Panc1 (cell line): ENCODE measurements around the gene CTAG2.
"Not testable (repeated sequence)": the region's sequence is repeated elsewhere in the genome, so short reads cannot be mapped to it uniquely, and the experiment has no call there.

ENCODE experiments used
- POLR2AphosphoS5 ChIP-seq: IDR thresholded peaks from 2 replicates; pipeline ENCODE4 v1.6.1; 2012; ENCODE audit warnings: mild to moderate bottlenecking, low read depth, low read length, moderate library complexity
- TCF7L2 ChIP-seq: IDR thresholded peaks from 2 replicates; pipeline ENCODE4 v1.6.1; 2011; ENCODE audit warnings: mild to moderate bottlenecking, low read depth, low read length, inconsistent platforms
- TF ChIP-seq, protein P1 (sequence below): fragments of 450-650 bp; IDR thresholded peaks from 2 replicates; pipeline ENCODE4 v1.5.1; 2017; ENCODE audit warnings: mild to moderate bottlenecking
- TF ChIP-seq, protein P2 (sequence below), 2 experiments: IDR thresholded peaks; 2 replicates each; pipeline ENCODE4 v1.6.1; 2011 to 2012; ENCODE audit warnings: low read depth in 2 of 2, control low read depth in 1 of 2, low read length in 1 of 2, mild to moderate bottlenecking in 1 of 2, moderate library complexity in 1 of 2; ENCODE audit not compliant: insufficient read depth in 1 of 2

DNA sequence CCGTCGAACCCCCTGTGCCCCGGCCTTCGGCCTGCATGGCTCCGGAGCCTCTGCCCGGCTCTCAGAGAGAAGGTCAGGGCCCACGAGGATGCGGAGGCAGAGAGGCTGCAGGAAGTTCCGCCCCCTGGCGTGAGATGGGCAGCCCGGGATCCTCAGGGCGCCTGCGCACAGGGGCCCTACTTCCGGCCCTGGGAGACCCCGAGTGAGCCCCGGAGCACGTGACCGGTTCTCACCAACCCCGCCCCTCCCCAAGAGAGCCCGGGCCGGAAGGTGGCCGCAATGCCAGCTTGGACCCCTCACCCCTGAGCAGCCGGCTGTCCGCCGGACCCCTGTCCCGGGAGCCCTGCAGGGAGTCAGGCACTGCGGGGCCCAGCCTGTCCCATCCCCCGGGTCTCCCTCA is 34.2 kb downstream of the CTAG2 start, which contains the start of gene CTAG1B:
- TF ChIP-seq, protein P1, sequence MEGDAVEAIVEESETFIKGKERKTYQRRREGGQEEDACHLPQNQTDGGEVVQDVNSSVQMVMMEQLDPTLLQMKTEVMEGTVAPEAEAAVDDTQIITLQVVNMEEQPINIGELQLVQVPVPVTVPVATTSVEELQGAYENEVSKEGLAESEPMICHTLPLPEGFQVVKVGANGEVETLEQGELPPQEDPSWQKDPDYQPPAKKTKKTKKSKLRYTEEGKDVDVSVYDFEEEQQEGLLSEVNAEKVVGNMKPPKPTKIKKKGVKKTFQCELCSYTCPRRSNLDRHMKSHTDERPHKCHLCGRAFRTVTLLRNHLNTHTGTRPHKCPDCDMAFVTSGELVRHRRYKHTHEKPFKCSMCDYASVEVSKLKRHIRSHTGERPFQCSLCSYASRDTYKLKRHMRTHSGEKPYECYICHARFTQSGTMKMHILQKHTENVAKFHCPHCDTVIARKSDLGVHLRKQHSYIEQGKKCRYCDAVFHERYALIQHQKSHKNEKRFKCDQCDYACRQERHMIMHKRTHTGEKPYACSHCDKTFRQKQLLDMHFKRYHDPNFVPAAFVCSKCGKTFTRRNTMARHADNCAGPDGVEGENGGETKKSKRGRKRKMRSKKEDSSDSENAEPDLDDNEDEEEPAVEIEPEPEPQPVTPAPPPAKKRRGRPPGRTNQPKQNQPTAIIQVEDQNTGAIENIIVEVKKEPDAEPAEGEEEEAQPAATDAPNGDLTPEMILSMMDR: not testable (repeated sequence)
- TF ChIP-seq POLR2AphosphoS5, TCF7L2: not testable (repeated sequence)
- TF ChIP-seq, protein P2, sequence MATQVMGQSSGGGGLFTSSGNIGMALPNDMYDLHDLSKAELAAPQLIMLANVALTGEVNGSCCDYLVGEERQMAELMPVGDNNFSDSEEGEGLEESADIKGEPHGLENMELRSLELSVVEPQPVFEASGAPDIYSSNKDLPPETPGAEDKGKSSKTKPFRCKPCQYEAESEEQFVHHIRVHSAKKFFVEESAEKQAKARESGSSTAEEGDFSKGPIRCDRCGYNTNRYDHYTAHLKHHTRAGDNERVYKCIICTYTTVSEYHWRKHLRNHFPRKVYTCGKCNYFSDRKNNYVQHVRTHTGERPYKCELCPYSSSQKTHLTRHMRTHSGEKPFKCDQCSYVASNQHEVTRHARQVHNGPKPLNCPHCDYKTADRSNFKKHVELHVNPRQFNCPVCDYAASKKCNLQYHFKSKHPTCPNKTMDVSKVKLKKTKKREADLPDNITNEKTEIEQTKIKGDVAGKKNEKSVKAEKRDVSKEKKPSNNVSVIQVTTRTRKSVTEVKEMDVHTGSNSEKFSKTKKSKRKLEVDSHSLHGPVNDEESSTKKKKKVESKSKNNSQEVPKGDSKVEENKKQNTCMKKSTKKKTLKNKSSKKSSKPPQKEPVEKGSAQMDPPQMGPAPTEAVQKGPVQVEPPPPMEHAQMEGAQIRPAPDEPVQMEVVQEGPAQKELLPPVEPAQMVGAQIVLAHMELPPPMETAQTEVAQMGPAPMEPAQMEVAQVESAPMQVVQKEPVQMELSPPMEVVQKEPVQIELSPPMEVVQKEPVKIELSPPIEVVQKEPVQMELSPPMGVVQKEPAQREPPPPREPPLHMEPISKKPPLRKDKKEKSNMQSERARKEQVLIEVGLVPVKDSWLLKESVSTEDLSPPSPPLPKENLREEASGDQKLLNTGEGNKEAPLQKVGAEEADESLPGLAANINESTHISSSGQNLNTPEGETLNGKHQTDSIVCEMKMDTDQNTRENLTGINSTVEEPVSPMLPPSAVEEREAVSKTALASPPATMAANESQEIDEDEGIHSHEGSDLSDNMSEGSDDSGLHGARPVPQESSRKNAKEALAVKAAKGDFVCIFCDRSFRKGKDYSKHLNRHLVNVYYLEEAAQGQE (IDR thresholded peaks at IDR 0.05; ENCODE audit: insufficient read depth in 1 of 2, low read depth in 2 of 2, low read length in 1 of 2): not testable (repeated sequence)
